Panc1 (cell line): ENCODE results near the gene YAP1. TPM values are rescaled to one million over a fixed set of nuclear protein-coding genes. Genes with fewer than 3 reads are reported as not detected.

Experiments
- ATAC-seq: fragments of 200-7000 bp; cut with Tn5 transposase; 2 replicates; pipeline ENCODE4 v1.9.1; 2020; ENCODE audit warnings: mild to moderate bottlenecking, moderate library complexity
- BruUV-seq: library from RNA; stranded (reverse); fragments of 400-500 nt; replicated peaks from 2 replicates; lab custom pipeline; 2021; lab: Mats Ljungman, UMichigan
- CTCF ChIA-PET: fragments of 300-600 bp; sonication (Branson Sonifier 250); formaldehyde crosslinking; loops from one replicate; lab custom pipeline; 2022; ENCODE audit warnings: antibody characterized with exemption; lab: Charles Lee
- POLR2A ChIA-PET: fragments of 300-600 bp; sonication (Branson Sonifier 250); formaldehyde crosslinking; loops from one replicate; lab custom pipeline; 2022; ENCODE audit warnings: antibody characterized with exemption; lab: Charles Lee
- DNase-seq: peaks from one replicate; pipeline ENCODE4 v3.0.0-alpha.2; 2010; ENCODE audit warnings: low read depth, low spot score
- H3K27ac ChIP-seq: 2 replicates; pipeline ENCODE4 v1.5.1; 2011; ENCODE audit warnings: mild to moderate bottlenecking, low read length, inconsistent platforms
- H3K27me3 ChIP-seq: fragments of 200-500 bp; sonication (Bioruptor generic); 2 replicates; pipeline ENCODE4 v1.6.0; 2014; ENCODE audit warnings: low read length, inconsistent platforms; ENCODE audit not compliant: control insufficient read depth, insufficient read depth
- H3K36me3 ChIP-seq: fragments of 200-500 bp; sonication (Bioruptor generic); 2 replicates; pipeline ENCODE4 v1.5.1; 2014; ENCODE audit warnings: inconsistent platforms, mild to moderate bottlenecking, low read length, moderate library complexity; ENCODE audit not compliant: control insufficient read depth, insufficient read depth
- H3K4me1 ChIP-seq: 2 replicates; pipeline ENCODE4 v1.5.1; 2011; ENCODE audit warnings: inconsistent platforms, mild to moderate bottlenecking, low read length, moderate library complexity; ENCODE audit not compliant: control insufficient read depth, insufficient read depth
- H3K4me3 ChIP-seq, 2 experiments: 2 replicates each; pipeline ENCODE4 v1.5.1; 2011 to 2012; ENCODE audit warnings: low read depth in 2 of 2, low read length in 2 of 2, mild to moderate bottlenecking in 2 of 2, inconsistent platforms in 1 of 2, moderate library complexity in 1 of 2
- H3K9me3 ChIP-seq: fragments of 200-500 bp; sonication (Bioruptor generic); 2 replicates; pipeline ENCODE4 v1.5.1; 2014; ENCODE audit warnings: low read depth, mild to moderate bottlenecking, inconsistent platforms, low read length, moderate library complexity; ENCODE audit not compliant: control insufficient read depth, insufficient read depth
- POLR2AphosphoS5 ChIP-seq: IDR thresholded peaks from 2 replicates; pipeline ENCODE4 v1.6.1; 2012; ENCODE audit warnings: mild to moderate bottlenecking, low read depth, low read length, moderate library complexity
- SIN3A ChIP-seq: IDR thresholded peaks from 2 replicates; pipeline ENCODE4 v1.6.1; 2012; ENCODE audit warnings: low read depth, mild to moderate bottlenecking, low read length, moderate library complexity, borderline replicate concordance; ENCODE audit not compliant: insufficient read depth
- TCF7L2 ChIP-seq: IDR thresholded peaks from 2 replicates; pipeline ENCODE4 v1.6.1; 2011; ENCODE audit warnings: mild to moderate bottlenecking, low read depth, low read length, inconsistent platforms
- in situ Hi-C: cut with HindIII; loops from 2 replicates; pipeline ENCODE4 v1.10.0; 2016; ENCODE audit warnings: low sequenced_read_pairs, low pct_unique_long_range_greater_than_20kb
- intact Hi-C: fragments of 100-400 bp; cut with micrococcal nuclease; formaldehyde crosslinking; loops from one replicate; pipeline ENCODE4 v1.10.0; 2022; ENCODE audit not compliant: unreplicated experiment
- total RNA-seq: library from RNA; stranded (reverse); gene quantifications from one replicate; pipeline ENCODE4 v1.2.1, GENCODE V29; 2021; ENCODE audit not compliant: unreplicated experiment
- TF ChIP-seq, protein P1 (sequence below): fragments of 450-650 bp; IDR thresholded peaks from 2 replicates; pipeline ENCODE4 v1.5.1; 2017; ENCODE audit warnings: mild to moderate bottlenecking
- TF ChIP-seq, protein P2 (sequence below), 2 experiments: IDR thresholded peaks; 2 replicates each; pipeline ENCODE4 v1.6.1; 2011 to 2012; ENCODE audit warnings: low read depth in 2 of 2, control low read depth in 1 of 2, low read length in 1 of 2, mild to moderate bottlenecking in 1 of 2, moderate library complexity in 1 of 2; ENCODE audit not compliant: insufficient read depth in 1 of 2

Gene YAP1
- total RNA-seq, 1 experiment from 2014 or later = 158 TPM

DNA sequence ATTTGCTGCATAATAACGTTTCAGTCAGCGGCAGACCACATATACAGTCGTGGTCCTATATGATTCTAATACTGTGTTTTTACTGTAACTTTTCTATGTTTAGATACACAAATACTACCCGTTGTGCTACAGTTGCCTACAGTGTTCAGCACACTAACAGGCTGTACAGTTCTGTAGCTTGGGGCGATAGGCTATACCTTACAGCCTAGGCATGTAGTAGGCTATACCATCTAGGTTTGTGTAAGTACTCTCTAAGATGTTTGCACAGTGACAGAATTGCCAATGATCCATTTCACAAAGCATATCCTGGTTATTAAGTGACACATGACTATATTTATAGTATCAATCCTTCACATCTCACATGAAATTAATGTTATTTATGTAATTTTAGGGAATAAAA lies 78.2 kb downstream of the YAP1 start:
- no TSS peak for BruUV-seq
- in situ Hi-C loops = no loop called here
- intact Hi-C loops = no loop called here
- no peak for DNase-seq
- ATAC-seq = no peak
- no peak overlapping the region for H3K4me3 ChIP-seq
- H3K27ac ChIP-seq = no peak overlapping the region
- peaks cover 4% of the 10 kb centered on the region; the same call in 1 of the 2 replicates for H3K36me3 ChIP-seq
- no peaks in the 10 kb centered on the region for H3K9me3 ChIP-seq
- POLR2A ChIA-PET = no interaction called here
- peaks cover 10% of the 10 kb centered on the region; the same call in 1 of the 2 replicates for H3K4me1 ChIP-seq
- H3K27me3 ChIP-seq = no peaks in the 10 kb centered on the region
- TF ChIP-seq, protein P1, sequence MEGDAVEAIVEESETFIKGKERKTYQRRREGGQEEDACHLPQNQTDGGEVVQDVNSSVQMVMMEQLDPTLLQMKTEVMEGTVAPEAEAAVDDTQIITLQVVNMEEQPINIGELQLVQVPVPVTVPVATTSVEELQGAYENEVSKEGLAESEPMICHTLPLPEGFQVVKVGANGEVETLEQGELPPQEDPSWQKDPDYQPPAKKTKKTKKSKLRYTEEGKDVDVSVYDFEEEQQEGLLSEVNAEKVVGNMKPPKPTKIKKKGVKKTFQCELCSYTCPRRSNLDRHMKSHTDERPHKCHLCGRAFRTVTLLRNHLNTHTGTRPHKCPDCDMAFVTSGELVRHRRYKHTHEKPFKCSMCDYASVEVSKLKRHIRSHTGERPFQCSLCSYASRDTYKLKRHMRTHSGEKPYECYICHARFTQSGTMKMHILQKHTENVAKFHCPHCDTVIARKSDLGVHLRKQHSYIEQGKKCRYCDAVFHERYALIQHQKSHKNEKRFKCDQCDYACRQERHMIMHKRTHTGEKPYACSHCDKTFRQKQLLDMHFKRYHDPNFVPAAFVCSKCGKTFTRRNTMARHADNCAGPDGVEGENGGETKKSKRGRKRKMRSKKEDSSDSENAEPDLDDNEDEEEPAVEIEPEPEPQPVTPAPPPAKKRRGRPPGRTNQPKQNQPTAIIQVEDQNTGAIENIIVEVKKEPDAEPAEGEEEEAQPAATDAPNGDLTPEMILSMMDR = no peak
- TF ChIP-seq SIN3A (no peak), POLR2AphosphoS5 (no peak), TCF7L2 (no peak)
- TF ChIP-seq, protein P2, sequence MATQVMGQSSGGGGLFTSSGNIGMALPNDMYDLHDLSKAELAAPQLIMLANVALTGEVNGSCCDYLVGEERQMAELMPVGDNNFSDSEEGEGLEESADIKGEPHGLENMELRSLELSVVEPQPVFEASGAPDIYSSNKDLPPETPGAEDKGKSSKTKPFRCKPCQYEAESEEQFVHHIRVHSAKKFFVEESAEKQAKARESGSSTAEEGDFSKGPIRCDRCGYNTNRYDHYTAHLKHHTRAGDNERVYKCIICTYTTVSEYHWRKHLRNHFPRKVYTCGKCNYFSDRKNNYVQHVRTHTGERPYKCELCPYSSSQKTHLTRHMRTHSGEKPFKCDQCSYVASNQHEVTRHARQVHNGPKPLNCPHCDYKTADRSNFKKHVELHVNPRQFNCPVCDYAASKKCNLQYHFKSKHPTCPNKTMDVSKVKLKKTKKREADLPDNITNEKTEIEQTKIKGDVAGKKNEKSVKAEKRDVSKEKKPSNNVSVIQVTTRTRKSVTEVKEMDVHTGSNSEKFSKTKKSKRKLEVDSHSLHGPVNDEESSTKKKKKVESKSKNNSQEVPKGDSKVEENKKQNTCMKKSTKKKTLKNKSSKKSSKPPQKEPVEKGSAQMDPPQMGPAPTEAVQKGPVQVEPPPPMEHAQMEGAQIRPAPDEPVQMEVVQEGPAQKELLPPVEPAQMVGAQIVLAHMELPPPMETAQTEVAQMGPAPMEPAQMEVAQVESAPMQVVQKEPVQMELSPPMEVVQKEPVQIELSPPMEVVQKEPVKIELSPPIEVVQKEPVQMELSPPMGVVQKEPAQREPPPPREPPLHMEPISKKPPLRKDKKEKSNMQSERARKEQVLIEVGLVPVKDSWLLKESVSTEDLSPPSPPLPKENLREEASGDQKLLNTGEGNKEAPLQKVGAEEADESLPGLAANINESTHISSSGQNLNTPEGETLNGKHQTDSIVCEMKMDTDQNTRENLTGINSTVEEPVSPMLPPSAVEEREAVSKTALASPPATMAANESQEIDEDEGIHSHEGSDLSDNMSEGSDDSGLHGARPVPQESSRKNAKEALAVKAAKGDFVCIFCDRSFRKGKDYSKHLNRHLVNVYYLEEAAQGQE (IDR thresholded peaks at IDR 0.05; ENCODE audit: insufficient read depth in 1 of 2, low read depth in 2 of 2, low read length in 1 of 2) = no peak
- CTCF ChIA-PET = no interaction called here

DNA sequence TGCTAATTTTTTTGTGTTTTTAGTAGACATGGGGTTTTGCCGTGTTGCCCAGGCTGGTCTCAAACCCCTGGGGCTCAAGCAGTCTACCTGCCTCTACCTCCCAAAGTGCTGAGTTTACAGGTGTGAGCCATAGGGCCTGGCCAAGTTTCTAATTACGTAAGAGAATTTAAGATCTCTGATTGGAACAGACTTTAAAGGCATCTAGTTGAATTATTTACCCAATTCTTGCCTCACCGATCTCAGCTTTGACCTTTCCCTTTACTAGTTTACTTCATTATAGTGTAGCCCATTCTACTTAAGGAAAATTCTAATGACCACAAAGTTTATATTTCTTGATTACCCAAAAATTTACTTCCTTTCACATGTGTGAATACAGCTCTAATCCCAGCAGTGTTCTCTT lies 81.6 kb downstream of the YAP1 start:
- no peaks in the 10 kb centered on the region for H3K27me3 ChIP-seq
- ChIA-PET POLR2A (no interaction called here), CTCF (interaction anchor here (0.5 kb wide), 1 partner anchor 114 kb away, joined by 20 read pairs; no protein-coding TSS in a partner anchor)
- intact Hi-C loops (no loop called here), in situ Hi-C loops (no loop called here)
- H3K27ac ChIP-seq = no peak overlapping the region
- no peak overlapping the region for H3K4me3 ChIP-seq
- ATAC-seq (no peak), DNase-seq (no peak)
- peaks cover 10% of the 10 kb centered on the region; the same call in 1 of the 2 replicates for H3K4me1 ChIP-seq
- no peaks in the 10 kb centered on the region for H3K9me3 ChIP-seq
- 0 out of 2 replicates have a peak, but pooled peaks cover 4% of the 10 kb centered on the region for H3K36me3 ChIP-seq
- BruUV-seq = no TSS peak
- TF ChIP-seq, protein P2 (IDR thresholded peaks at IDR 0.05; ENCODE audit: insufficient read depth in 1 of 2, low read depth in 2 of 2, low read length in 1 of 2) = no peak
- TF ChIP-seq POLR2AphosphoS5 (no peak), SIN3A (no peak), TCF7L2 (no peak)
- TF ChIP-seq, protein P1 = no peak
